Neutrophil (primary cell): ENCODE results near the gene NDUFB4.
A peak's percentile ranks its signal among the peaks of the same experiment; 100 is the strongest.

Source experiments
- H3K27ac ChIP-seq: fragments of 200-600 bp; sonication (generic); 2 replicates; pipeline ENCODE4 v1.5.1; 2016; ENCODE audit warnings: mild to moderate bottlenecking, moderate library complexity
- H3K27me3 ChIP-seq: fragments of 200-600 bp; sonication (generic); 2 replicates; pipeline ENCODE4 v1.6.0; 2016; ENCODE audit warnings: mild to moderate bottlenecking
- H3K36me3 ChIP-seq: fragments of 200-600 bp; sonication (generic); 2 replicates; pipeline ENCODE4 v1.5.1; 2017
- H3K4me1 ChIP-seq, 2 experiments: fragments of 200-600 bp in 1 of 2; sonication (generic) in 1 of 2; 1 replicate in 1 of 2; 2 replicates in 1 of 2; pipeline versions ENCODE4 v1.5.1 to v1.6.1; 2013 to 2016; ENCODE audit warnings: low read depth in 1 of 2, low read length in 1 of 2, mild to moderate bottlenecking in 1 of 2, moderate library complexity in 1 of 2; ENCODE audit not compliant: control insufficient read depth in 1 of 2, insufficient read depth in 1 of 2
- H3K4me3 ChIP-seq, 2 experiments: fragments of 200-600 bp in 1 of 2; sonication (generic) in 1 of 2; 1 replicate in 1 of 2; 2 replicates in 1 of 2; pipeline ENCODE4 v1.5.1; 2013 to 2016; ENCODE audit warnings: low read depth in 1 of 2, low read length in 1 of 2, mild to moderate bottlenecking in 1 of 2, moderate library complexity in 1 of 2
- H3K9me3 ChIP-seq: fragments of 200-600 bp; sonication (generic); 2 replicates; pipeline ENCODE4 v1.5.1; 2016
- TF ChIP-seq, protein P1 (sequence below): fragments of 200-600 bp; sonication (generic); IDR thresholded peaks from 2 replicates; pipeline ENCODE4 v1.5.1; 2016; ENCODE audit warnings: antibody characterized with exemption

Gene NDUFB4

GRCh38 chr3:120596116-120596852 is at the start of gene NDUFB4:
TSS of gene NDUFB4 (plus strand) at chr3:120596336. CDS start at chr3:120596360, 24 bp downstream.
- peaks cover 23% of the 10 kb centered on the region for H3K36me3 ChIP-seq
- H3K4me3 ChIP-seq: peak within 1 kb of the TSS; percentile 82 to 86
- TF ChIP-seq, protein P1, sequence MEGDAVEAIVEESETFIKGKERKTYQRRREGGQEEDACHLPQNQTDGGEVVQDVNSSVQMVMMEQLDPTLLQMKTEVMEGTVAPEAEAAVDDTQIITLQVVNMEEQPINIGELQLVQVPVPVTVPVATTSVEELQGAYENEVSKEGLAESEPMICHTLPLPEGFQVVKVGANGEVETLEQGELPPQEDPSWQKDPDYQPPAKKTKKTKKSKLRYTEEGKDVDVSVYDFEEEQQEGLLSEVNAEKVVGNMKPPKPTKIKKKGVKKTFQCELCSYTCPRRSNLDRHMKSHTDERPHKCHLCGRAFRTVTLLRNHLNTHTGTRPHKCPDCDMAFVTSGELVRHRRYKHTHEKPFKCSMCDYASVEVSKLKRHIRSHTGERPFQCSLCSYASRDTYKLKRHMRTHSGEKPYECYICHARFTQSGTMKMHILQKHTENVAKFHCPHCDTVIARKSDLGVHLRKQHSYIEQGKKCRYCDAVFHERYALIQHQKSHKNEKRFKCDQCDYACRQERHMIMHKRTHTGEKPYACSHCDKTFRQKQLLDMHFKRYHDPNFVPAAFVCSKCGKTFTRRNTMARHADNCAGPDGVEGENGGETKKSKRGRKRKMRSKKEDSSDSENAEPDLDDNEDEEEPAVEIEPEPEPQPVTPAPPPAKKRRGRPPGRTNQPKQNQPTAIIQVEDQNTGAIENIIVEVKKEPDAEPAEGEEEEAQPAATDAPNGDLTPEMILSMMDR: no peak
- peak within 1 kb of the TSS; percentile 75 for H3K27ac ChIP-seq
- H3K9me3 ChIP-seq: no peaks in the 10 kb centered on the region
- H3K27me3 ChIP-seq: no peaks in the 10 kb centered on the region
- H3K4me1 ChIP-seq: peaks cover 30% of the 10 kb centered on the region in 2 experiments

GRCh38 chr3:120550546-120550945 is 45.6 kb upstream of the NDUFB4 start:
- H3K36me3 ChIP-seq: no peaks in the 10 kb centered on the region
- no peak overlapping the region for H3K4me3 ChIP-seq
- H3K27me3 ChIP-seq: peaks cover 7% of the 10 kb centered on the region
- no peaks in the 10 kb centered on the region for H3K9me3 ChIP-seq
- TF ChIP-seq, protein P1: no peak
- H3K27ac ChIP-seq: no peak overlapping the region
- H3K4me1 ChIP-seq: no peaks in the 10 kb centered on the region

DNA sequence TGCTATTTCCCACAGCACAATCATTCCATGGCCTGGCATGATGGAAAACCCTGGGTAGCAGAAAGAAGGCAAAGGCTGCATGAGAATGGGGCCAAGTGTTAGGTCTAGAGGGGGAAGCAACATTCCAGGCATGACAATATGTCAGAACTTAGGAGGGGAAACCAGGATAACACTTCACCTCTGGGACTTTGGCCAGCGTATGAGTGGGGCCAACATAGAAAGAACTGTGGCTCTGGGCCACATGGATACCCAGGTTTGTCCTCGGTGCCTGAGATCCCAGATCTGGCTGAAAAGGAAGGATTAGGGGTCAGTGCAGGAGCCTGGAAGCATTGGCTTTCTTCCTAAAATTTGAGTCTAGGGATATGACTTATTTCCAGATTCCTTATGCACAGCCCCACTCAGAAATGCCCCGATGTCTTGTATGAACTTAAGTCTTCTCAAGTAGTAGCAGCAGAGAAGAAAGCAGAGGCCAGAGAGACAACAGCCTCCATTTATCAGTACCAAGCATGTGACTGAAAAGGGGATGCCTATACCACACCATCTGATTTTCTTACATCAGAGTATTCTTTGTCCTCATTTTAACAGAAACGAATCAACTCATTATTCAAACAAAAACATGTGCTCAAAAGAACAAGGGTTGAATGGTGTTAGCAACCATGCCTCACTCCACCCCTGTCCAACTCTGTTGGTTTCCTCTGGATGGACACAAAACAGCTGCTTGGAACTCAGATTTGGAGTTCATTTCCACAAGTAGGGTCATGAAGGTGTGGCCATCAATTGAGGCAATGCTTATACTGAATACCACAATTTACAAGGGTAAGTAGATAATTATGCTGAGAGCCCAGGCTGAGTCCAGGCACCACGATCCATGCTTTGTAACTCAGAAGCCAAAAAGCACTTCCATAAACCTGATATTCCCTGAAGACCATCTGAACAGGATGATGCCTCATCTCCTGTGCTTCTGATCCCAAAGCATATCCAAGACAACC is 43.7 kb upstream of the NDUFB4 start:
- Histone ChIP-seq H3K9me3 (no peaks in the 10 kb centered on the region), H3K36me3 (no peaks in the 10 kb centered on the region), H3K4me3 (no peak overlapping the region), H3K4me1 (no peaks in the 10 kb centered on the region), H3K27me3 (peaks cover 7% of the 10 kb centered on the region), H3K27ac (no peak overlapping the region)
- TF ChIP-seq, protein P1: no peak

- Histone ChIP-seq H3K9me3 (no peaks in the 10 kb centered on the region), H3K27ac (no peak overlapping the region), H3K4me1 (peaks cover 10 to 13% of the 10 kb centered on the region in 2 experiments), H3K4me3 (no peak overlapping the region), H3K27me3 (peaks cover 7% of the 10 kb centered on the region), H3K36me3 (no peaks in the 10 kb centered on the region)
- TF ChIP-seq, protein P1: no peak
Observed at GRCh38 chr3:120554812-120555606, 41.1 kb upstream of the NDUFB4 start.
